SU-DHL-6 (cell line): Measurements from ENCODE around the gene SBNO2.

ENCODE experiments used
- H2AFZ ChIP-seq: fragments of 200-600 bp; sonication (generic); 2 replicates; pipeline ENCODE4 v1.6.1; 2014; ENCODE audit warnings: low read depth, mild to moderate bottlenecking, moderate library complexity, mixed read lengths, antibody characterized with exemption, low read length; ENCODE audit not compliant: severe bottlenecking
- H3F3A ChIP-seq: fragments of 200-600 bp; shearing (Covaris generic); 2 replicates; pipeline ENCODE4 v1.6.0; 2016; ENCODE audit warnings: antibody characterized with exemption, mild to moderate bottlenecking; ENCODE audit not compliant: insufficient read depth
- H3K27ac ChIP-seq: fragments of 200-600 bp; sonication (generic); 2 replicates; pipeline ENCODE4 v1.5.1; 2016; ENCODE audit warnings: low read depth, mild to moderate bottlenecking, low read length, moderate library complexity, mixed read lengths
- H3K27me3 ChIP-seq: fragments of 200-600 bp; sonication (generic), shearing (Covaris generic); 2 replicates; pipeline ENCODE4 v1.6.0; 2014; ENCODE audit warnings: mild to moderate bottlenecking, low read length
- H3K36me3 ChIP-seq: fragments of 200-600 bp; sonication (generic); 2 replicates; pipeline ENCODE4 v1.6.1; 2014; ENCODE audit warnings: mild to moderate bottlenecking, low read length, mixed read lengths
- H3K4me2 ChIP-seq: fragments of 300-600, 200-600 bp; shearing (Covaris generic), sonication (generic); 2 replicates; pipeline ENCODE4 v1.6.0; 2014; ENCODE audit warnings: low read length, low read depth, mild to moderate bottlenecking; ENCODE audit not compliant: poor library complexity, severe bottlenecking
- H3K4me3 ChIP-seq: fragments of 200-600 bp; sonication (generic); 2 replicates; pipeline ENCODE4 v1.5.1; 2014; ENCODE audit warnings: antibody characterized with exemption, low read length, mild to moderate bottlenecking, mixed read lengths; ENCODE audit not compliant: insufficient read depth, poor library complexity, severe bottlenecking
- H3K79me2 ChIP-seq: fragments of 200-600 bp; sonication (generic); 2 replicates; pipeline ENCODE4 v1.6.1; 2014; ENCODE audit warnings: mild to moderate bottlenecking, low read length, moderate library complexity; ENCODE audit not compliant: insufficient read depth
- H3K9ac ChIP-seq: fragments of 200-600 bp; sonication (generic); 2 replicates; pipeline ENCODE4 v1.7.0; 2014; ENCODE audit warnings: mild to moderate bottlenecking, low read length
- H3K9me2 ChIP-seq: fragments of 200-600 bp; sonication (generic); replicated peaks from 2 replicates; pipeline ENCODE4 v1.6.1; 2014; ENCODE audit warnings: low read length; ENCODE audit not compliant: insufficient read depth
- H3K9me3 ChIP-seq: fragments of 200-600 bp; sonication (generic); 2 replicates; pipeline ENCODE4 v1.6.1; 2014; ENCODE audit warnings: low read length, mixed read lengths; ENCODE audit not compliant: insufficient read depth
- H4K20me1 ChIP-seq: fragments of 200-600 bp; sonication (generic); 2 replicates; pipeline ENCODE4 v1.6.1; 2014; ENCODE audit warnings: low read depth, mild to moderate bottlenecking, antibody characterized with exemption, low read length, moderate library complexity, mixed read lengths
- EZH2phosphoT487 ChIP-seq: fragments of 200-600 bp; sonication (generic), shearing (Covaris generic); conservative IDR thresholded peaks from 2 replicates; pipeline ENCODE4 v1.6.1; 2018; ENCODE audit warnings: mild to moderate bottlenecking, antibody characterized with exemption, low read length, moderate library complexity, mixed read lengths
- TF ChIP-seq, protein P1 (sequence below): fragments of 200-600 bp; sonication (generic); IDR thresholded peaks from one replicate; pipeline ENCODE4 v1.5.1; 2017; ENCODE audit warnings: antibody characterized with exemption, mild to moderate bottlenecking, low read length, moderate library complexity; ENCODE audit not compliant: insufficient read depth, poor library complexity, severe bottlenecking

Gene SBNO2

DNA sequence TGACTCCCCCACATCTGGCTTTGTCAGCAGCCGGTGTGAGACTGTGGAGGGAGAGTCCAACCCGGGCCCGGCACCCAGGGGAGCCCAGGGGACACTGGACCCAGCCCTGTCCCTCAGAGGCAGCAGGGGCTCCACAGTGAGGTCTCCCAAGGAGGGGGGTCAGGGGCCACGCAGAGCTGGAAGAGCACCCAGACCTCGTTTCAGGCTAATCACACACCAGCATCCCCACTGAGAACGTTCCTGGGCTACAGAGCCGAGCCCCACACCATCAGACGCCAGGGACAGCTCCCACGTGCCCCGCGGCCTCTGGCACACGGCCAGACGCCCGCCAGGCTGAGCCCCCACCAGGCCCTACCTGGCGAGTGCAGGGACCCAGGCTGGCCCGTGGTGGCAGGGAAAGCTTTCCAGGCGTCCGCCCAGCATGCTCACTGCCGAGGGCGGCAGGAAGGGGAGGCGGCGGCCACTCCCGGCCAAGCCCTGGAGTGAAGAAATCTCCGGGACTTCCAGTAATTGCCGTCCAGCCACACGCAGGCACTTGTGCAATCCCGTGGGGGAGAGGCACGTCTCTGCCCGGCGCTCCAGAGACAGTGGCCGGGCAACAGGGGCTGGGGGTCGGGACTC, 19.2 kb downstream of the SBNO2 start:
- H3K9me3 ChIP-seq = no peaks in the 10 kb centered on the region
- H3K9me2 ChIP-seq = no peaks in the 10 kb centered on the region
- H3K27me3 ChIP-seq = no peaks in the 10 kb centered on the region
- no peak overlapping the region for H3K9ac ChIP-seq
- no peak overlapping the region for H2AFZ ChIP-seq
- no peaks in the 10 kb centered on the region for H3K36me3 ChIP-seq
- no peaks in the 10 kb centered on the region for H3F3A ChIP-seq
- TF ChIP-seq, protein P1, sequence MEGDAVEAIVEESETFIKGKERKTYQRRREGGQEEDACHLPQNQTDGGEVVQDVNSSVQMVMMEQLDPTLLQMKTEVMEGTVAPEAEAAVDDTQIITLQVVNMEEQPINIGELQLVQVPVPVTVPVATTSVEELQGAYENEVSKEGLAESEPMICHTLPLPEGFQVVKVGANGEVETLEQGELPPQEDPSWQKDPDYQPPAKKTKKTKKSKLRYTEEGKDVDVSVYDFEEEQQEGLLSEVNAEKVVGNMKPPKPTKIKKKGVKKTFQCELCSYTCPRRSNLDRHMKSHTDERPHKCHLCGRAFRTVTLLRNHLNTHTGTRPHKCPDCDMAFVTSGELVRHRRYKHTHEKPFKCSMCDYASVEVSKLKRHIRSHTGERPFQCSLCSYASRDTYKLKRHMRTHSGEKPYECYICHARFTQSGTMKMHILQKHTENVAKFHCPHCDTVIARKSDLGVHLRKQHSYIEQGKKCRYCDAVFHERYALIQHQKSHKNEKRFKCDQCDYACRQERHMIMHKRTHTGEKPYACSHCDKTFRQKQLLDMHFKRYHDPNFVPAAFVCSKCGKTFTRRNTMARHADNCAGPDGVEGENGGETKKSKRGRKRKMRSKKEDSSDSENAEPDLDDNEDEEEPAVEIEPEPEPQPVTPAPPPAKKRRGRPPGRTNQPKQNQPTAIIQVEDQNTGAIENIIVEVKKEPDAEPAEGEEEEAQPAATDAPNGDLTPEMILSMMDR = no peak
- no peak for TF ChIP-seq EZH2phosphoT487
- H3K4me3 ChIP-seq = no peak overlapping the region
- no peak overlapping the region for H3K4me2 ChIP-seq
- no peaks in the 10 kb centered on the region for H3K79me2 ChIP-seq
- H4K20me1 ChIP-seq = no peaks in the 10 kb centered on the region
- no peak overlapping the region for H3K27ac ChIP-seq

DNA sequence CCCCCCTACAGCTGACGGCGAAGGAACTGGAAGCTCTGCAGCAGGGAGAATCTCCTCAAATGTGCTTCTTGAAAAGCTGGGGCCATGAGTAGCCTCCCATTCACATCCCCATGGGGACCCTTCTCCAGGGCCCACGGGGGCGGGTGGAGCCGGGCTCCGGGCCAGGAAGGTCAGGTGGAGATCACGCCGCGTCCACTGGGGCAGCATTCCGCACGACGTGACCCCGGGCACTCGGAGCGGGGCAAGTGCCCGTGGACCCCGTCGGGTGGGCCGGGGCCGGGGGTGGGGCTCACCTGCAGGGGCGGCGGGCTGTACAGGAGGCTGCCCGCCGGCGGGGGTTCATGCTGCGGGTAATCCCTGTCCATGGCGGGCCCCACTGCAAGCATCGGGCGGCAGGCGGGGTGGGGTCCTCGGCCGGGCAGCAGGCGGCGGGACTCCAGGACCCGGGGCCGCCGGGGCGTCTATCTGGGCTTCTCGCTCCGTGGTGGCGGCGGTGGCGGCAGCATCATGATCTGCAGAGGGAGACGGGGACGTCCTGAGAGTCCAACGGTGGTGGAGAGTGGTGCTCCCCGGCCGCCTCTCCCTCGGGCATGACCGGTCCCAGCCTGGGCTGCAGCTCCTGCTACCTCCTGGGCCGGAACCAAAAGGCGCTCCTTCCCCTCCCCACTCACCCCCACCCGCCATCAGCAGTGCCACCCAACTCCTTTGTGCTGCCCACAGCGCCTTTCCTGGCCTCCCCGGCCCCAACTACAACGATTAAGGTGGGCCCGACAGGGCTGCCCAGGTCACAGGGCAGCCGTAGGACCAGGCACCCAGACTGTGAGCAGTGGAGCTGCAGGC, 20.0 kb downstream of the SBNO2 start:
- H2AFZ ChIP-seq = no peak overlapping the region
- H3K9ac ChIP-seq = no peak overlapping the region
- H3K27ac ChIP-seq = no peak overlapping the region
- no peaks in the 10 kb centered on the region for H3K9me3 ChIP-seq
- H3K79me2 ChIP-seq = no peaks in the 10 kb centered on the region
- no peak overlapping the region for H3K4me2 ChIP-seq
- TF ChIP-seq, protein P1 = no peak
- TF ChIP-seq EZH2phosphoT487 = no peak
- no peak overlapping the region for H3K4me3 ChIP-seq
- H3K36me3 ChIP-seq = no peaks in the 10 kb centered on the region
- H3K9me2 ChIP-seq = no peaks in the 10 kb centered on the region
- H3F3A ChIP-seq = no peaks in the 10 kb centered on the region
- H4K20me1 ChIP-seq = no peaks in the 10 kb centered on the region
- no peaks in the 10 kb centered on the region for H3K27me3 ChIP-seq

DNA sequence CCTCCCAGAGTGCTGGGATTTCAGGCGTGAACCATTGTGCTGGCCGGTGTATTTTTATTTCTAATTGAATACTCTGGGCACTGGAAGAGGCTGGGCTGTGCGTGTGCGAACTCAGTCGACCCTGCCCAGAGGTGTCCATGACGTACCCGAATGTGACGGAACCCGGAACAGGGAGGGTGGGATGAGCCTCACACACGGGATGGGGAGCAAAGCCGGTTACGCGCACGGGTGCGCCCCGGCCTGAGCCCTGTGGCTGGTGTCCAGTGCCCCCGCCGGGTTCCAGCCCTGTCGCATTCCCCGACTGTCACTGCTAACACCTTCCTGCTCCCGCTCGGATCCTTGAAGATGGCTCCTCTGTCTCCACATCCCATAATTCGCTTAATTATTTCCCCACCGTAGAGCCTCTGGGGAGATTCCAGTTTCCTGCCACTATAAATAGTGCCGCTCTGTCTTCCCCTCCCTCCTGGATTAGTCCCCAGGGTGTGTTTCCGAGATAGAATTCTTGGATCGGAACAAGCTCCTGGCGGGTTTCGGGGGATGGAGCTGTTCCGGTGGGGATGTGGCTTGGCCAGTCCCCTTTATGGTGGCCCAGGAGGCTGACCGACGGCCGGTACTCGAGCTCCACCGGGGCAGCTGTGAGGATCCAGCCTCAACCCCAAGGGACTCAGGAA, 22.0 kb downstream of the SBNO2 start:
- Histone ChIP-seq H3K27ac (no peak overlapping the region), H3K79me2 (no peaks in the 10 kb centered on the region), H3K9ac (no peak overlapping the region), H3K4me2 (no peak overlapping the region), H3F3A (no peaks in the 10 kb centered on the region), H2AFZ (no peak overlapping the region), H3K27me3 (no peaks in the 10 kb centered on the region), H4K20me1 (no peaks in the 10 kb centered on the region), H3K4me3 (no peak overlapping the region), H3K9me3 (no peaks in the 10 kb centered on the region), H3K36me3 (no peaks in the 10 kb centered on the region), H3K9me2 (no peaks in the 10 kb centered on the region)
- TF ChIP-seq, protein P1 = no peak
- no peak for TF ChIP-seq EZH2phosphoT487
